IPS-NIHi11 (cell line): Measurements from ENCODE around the gene TMEM184B.
A peak's percentile ranks its signal among the peaks of the same experiment; 100 is the strongest.

ENCODE experiments used
- DNase-seq: peaks from one replicate; pipeline ENCODE4 v3.0.0; 2012; ENCODE audit warnings: mixed read lengths, low spot score

The TMEM184B gene

GRCh38 chr22:38276166-38276565 lies 3.4 kb upstream of the TMEM184B start:
- DNase-seq = no peak

GRCh38 chr22:38273135-38273826 lies 471 bp upstream of the TMEM184B start:
- no peak for DNase-seq

GRCh38 chr22:38271927-38272372 lies 860 bp downstream of the TMEM184B start:
- DNase-seq = peak; percentile 45

GRCh38 chr22:38271101-38271500 lies 1.7 kb downstream of the TMEM184B start:
- no peak for DNase-seq

GRCh38 chr22:38270091-38270992 lies 2.5 kb downstream of the TMEM184B start:
- DNase-seq = no peak

- no peak for DNase-seq
These were observed 3.3 kb downstream of the TMEM184B start for GRCh38 chr22:38269466-38269865.

GRCh38 chr22:38267086-38267485 lies 5.7 kb downstream of the TMEM184B start:
- DNase-seq = no peak

GRCh38 chr22:38266120-38266519 lies 6.7 kb downstream of the TMEM184B start:
- DNase-seq = no peak

- no peak for DNase-seq
These were observed 8.4 kb downstream of the TMEM184B start for GRCh38 chr22:38264322-38264843.

GRCh38 chr22:38262051-38262795 lies 10.6 kb downstream of the TMEM184B start:
- DNase-seq = peak; percentile 80

GRCh38 chr22:38260761-38261681 lies 11.8 kb downstream of the TMEM184B start:
- DNase-seq = no peak

- no peak for DNase-seq
These were observed 13.4 kb downstream of the TMEM184B start for GRCh38 chr22:38259370-38259769.

- no peak for DNase-seq
These were observed 13.9 kb downstream of the TMEM184B start for GRCh38 chr22:38258895-38259294.

- DNase-seq = no peak
These were observed 15.1 kb downstream of the TMEM184B start for GRCh38 chr22:38257650-38258250.

GRCh38 chr22:38257181-38257580 lies 15.6 kb downstream of the TMEM184B start:
- DNase-seq = no peak

- DNase-seq = no peak
These were observed 17.1 kb downstream of the TMEM184B start for GRCh38 chr22:38255697-38256096.

GRCh38 chr22:38251341-38251692 lies 21.5 kb downstream of the TMEM184B start:
- DNase-seq = no peak

GRCh38 chr22:38250643-38251340 lies 22.0 kb downstream of the TMEM184B start:
- no peak for DNase-seq

- DNase-seq = no peak
These were observed 22.8 kb downstream of the TMEM184B start for GRCh38 chr22:38249803-38250642.
